ENCODE data around the gene ASMTL. TPM values are rescaled to one million over a fixed set of nuclear protein-coding genes. Genes with fewer than 3 reads are reported as not detected.
"Not testable (repeated sequence)": the region's sequence is repeated elsewhere in the genome, so short reads cannot be mapped to it uniquely, and the experiment has no call there.

The ASMTL gene
- total RNA-seq, 1 donor from 2014 or later, result 4.7 TPM

DNA sequence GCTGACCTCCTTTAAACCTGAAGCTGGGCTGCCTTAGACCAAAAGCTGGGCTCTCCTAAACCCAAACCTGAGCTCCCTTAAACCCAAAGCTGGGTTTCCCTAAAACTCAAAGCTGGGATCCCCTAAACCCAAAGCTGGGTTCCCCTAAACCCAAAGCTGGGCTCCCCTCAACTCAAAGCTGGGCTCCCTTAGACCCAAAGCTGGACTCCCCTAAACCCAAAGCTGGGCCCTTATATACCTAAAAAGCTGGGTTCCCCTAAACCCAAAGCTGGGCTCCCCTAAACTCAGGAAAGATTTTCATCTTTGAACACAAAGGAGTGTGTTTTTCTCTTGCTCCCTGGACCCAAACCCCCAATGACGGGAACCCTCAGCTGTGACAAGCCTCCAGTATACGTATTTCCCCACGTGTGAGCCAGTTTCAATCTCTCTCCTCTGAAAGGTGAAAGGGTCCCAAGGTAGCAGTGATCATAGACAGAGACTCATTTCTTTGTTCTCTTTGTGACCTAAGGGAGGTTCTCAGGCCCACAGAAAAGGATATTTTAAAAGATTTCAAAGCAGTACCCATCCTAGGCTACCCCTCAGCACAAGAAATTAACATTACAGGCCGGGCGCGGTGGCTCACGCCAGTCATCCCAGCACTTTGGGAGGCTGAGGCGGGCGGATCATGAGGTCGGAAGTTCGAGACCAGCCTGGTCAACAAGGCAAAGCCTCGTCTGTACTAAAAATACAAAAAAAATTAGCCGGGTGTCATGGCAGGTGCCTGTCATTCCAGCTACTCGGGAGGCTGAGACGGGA lies 31.3 kb upstream of the ASMTL start:
- DNase-seq (ENCODE audit: low read depth), result no peak
- peak; percentile 88 for FAIRE-seq
- H3K27me3 ChIP-seq (ENCODE audit: control insufficient read depth, insufficient read depth, low read length), result no peaks in the 10 kb centered on the region
- TF ChIP-seq, protein P1, sequence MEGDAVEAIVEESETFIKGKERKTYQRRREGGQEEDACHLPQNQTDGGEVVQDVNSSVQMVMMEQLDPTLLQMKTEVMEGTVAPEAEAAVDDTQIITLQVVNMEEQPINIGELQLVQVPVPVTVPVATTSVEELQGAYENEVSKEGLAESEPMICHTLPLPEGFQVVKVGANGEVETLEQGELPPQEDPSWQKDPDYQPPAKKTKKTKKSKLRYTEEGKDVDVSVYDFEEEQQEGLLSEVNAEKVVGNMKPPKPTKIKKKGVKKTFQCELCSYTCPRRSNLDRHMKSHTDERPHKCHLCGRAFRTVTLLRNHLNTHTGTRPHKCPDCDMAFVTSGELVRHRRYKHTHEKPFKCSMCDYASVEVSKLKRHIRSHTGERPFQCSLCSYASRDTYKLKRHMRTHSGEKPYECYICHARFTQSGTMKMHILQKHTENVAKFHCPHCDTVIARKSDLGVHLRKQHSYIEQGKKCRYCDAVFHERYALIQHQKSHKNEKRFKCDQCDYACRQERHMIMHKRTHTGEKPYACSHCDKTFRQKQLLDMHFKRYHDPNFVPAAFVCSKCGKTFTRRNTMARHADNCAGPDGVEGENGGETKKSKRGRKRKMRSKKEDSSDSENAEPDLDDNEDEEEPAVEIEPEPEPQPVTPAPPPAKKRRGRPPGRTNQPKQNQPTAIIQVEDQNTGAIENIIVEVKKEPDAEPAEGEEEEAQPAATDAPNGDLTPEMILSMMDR (IDR thresholded peaks at IDR 0.05; ENCODE audit: insufficient read depth, low read length, severe bottlenecking), result no peak
- no peak overlapping the region for H3K4me3 ChIP-seq (ENCODE audit: low read depth, low read length)
- no peaks in the 10 kb centered on the region for H3K36me3 ChIP-seq (ENCODE audit: control insufficient read depth, insufficient read depth, low read length)

DNA sequence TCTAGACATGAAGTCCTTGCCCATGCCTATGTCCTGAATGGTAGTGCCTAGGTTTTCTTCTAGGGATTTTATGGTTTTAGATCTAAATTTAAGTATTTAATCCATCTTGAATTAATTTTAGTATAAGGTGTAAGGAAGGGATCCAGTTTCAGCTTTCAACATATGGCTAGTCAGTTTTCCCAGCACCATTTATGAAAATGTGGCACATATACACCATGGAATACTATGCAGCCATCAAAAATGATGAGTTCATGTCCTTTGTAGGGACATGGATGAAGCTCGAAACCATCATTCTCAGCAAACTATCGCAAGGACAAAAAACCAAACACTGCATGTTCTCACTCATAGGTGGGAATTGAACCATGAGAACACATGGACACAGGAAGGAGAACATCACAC lies 29.8 kb upstream of the ASMTL start:
- not testable (repeated sequence) for H3K36me3 ChIP-seq (ENCODE audit: control insufficient read depth, insufficient read depth, low read length); H3K4me3 ChIP-seq (ENCODE audit: low read depth, low read length); DNase-seq (ENCODE audit: low read depth); H3K27me3 ChIP-seq (ENCODE audit: control insufficient read depth, insufficient read depth, low read length); FAIRE-seq

DNA sequence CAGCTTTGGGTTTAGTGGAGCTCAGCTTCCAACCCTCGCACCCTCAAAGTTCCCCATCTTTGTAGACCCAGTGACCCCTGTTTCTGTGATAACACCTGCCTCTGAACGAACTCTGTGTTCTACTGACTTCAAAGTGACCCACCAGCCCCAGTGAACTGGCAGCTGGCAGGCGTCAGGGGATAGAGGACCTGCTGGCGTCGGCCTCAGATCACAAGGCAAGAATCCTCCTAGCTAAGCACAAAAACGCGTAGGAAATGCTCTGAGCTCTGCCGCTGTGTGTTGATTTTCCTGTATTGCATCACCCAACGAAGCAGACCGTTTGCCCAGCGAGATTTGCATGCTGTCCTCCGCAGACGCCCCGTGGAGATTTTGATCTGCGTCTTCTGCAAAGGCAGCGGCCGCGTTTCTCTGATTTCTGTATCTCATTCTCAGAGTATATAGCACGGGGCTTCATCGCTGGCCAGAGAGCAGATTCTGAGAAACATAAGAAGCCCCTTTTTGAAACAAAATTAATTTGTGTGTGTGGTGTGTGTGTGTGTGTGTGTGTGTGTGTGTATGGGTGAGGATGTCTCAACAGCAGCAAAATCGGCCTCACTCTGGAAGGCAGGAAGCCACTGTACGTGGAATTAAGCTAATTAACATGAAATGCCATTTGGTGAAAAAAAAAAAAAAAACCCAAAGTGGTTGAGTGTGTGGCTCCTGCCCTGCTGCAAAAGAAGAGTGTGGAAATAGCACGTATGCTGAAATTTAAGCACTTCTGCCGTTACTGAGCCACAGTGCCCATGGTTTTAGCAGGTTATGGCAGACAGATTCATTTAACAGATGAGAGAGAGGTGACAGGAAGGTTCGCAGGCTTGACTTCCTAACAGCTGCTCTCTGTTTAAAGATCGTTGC lies 29.2 kb upstream of the ASMTL start:
- DNase-seq (ENCODE audit: low read depth) (peak; percentile 34), FAIRE-seq (no peak)
- Histone ChIP-seq H3K27me3 (ENCODE audit: control insufficient read depth, insufficient read depth, low read length) (no peaks in the 10 kb centered on the region), H3K4me3 (ENCODE audit: low read depth, low read length) (peak overlapping the region; percentile 10), H3K36me3 (ENCODE audit: control insufficient read depth, insufficient read depth, low read length) (no peaks in the 10 kb centered on the region)
- TF ChIP-seq, protein P1 (IDR thresholded peaks at IDR 0.05; ENCODE audit: insufficient read depth, low read length, severe bottlenecking), result no peak

DNA sequence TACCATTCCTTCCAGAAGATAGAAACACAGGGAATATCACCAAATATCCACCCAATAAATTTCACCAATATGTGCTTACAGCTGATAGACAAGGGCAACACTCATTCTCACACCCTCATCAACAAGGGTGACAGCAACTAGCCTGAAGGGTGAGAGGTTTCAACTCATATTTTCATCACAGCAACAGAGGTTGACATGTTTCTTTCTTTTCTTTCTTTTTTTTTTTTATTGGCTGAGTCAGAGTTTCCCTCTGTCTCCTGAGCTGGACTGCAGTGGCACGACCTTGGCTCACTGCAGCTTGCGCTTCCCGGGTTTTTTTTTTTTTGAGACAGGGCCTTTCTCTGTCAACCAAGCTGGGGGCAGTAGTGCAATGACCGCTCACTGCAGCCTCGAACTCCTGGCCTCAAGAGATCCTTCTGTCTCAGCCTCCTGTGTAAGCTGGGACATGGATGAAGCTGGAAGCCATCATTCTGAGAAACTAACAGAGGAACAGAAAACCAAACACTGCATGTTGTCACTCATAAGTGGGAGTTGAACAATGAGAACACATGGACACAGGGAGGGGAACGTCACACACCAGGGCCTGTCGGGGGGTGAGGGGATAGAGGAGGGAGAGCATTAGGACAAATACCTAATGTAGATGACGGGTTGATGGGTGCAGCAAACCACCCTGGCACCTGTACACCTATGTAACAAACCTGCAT lies 27.5 kb upstream of the ASMTL start:
- DNase-seq (ENCODE audit: low read depth), result no peak
- TF ChIP-seq, protein P1 (IDR thresholded peaks at IDR 0.05; ENCODE audit: insufficient read depth, low read length, severe bottlenecking), result no peak
- Histone ChIP-seq H3K36me3 (ENCODE audit: control insufficient read depth, insufficient read depth, low read length) (no peaks in the 10 kb centered on the region), H3K4me3 (ENCODE audit: low read depth, low read length) (no peak overlapping the region), H3K27me3 (ENCODE audit: control insufficient read depth, insufficient read depth, low read length) (no peaks in the 10 kb centered on the region)
- FAIRE-seq, result no peak

DNA sequence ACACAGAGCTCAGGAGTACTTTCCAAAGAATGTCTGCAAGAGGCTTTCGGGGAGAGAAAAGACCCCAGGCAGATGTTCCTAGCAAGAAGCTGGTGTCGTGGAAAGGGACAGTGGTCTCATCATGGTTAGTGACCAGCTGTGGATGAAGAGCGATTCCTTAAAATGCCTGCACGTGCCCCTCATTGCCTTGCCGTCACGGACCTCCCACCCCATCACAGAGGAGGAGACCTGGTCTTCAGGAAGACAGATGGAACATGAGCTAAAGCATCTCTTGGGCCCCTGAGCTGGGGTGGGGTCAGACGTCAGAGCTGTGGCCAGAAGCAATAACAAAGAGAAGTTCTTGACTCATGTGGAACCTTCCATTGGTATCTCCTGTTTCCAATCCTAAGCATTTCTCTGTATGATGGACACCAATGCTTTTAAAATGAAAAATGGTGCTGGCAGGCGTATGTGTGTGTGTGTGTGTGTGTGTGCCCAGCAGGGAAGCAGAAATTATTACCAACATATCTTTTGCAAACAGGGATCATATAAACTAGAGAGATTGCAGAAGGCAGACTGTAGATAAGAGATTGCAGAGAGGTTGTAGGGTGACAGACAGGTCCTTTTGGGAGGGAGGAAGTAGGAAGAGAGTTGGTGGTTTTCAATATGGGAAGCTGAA lies 25.2 kb upstream of the ASMTL start:
- DNase-seq (ENCODE audit: low read depth) (no peak), FAIRE-seq (no peak)

More for the DNA sequence above, 25.2 kb upstream of the ASMTL start:
- Histone ChIP-seq H3K4me3 (ENCODE audit: low read depth, low read length) (no peak overlapping the region), H3K27me3 (ENCODE audit: control insufficient read depth, insufficient read depth, low read length) (no peaks in the 10 kb centered on the region), H3K36me3 (ENCODE audit: control insufficient read depth, insufficient read depth, low read length) (no peaks in the 10 kb centered on the region)
- TF ChIP-seq, protein P1 (IDR thresholded peaks at IDR 0.05; ENCODE audit: insufficient read depth, low read length, severe bottlenecking), result no peak
